ENCODE data around the gene LRSAM1. TPM values are rescaled to one million over a fixed set of nuclear protein-coding genes. Genes with fewer than 3 reads are reported as not detected.
A peak's percentile ranks its signal among the peaks of the same experiment; 100 is the strongest.

The LRSAM1 gene
- 10 to 100 TPM; 14.7 to 18.8 TPM for total RNA-seq
- 10 to 100 TPM; 35.4 to 44.5 TPM for polyA plus RNA-seq (ENCODE audit: insufficient read length in 2 of 2)
- long read RNA-seq, donor 1, partial matches to known transcripts: 0 of 4 reads
- long read RNA-seq, donor 1, other reads (novel, unspliced or antisense): 0 of 4 reads
- long read RNA-seq, donor 2, partial matches to known transcripts: 0 of 2 reads
- long read RNA-seq, donor 2, other reads (novel, unspliced or antisense): 0 of 2 reads
- long read RNA-seq, donor 3: 0 reads
- long read RNA-seq, donor 4, partial matches to known transcripts: 5 of 5 reads
- long read RNA-seq, donor 4, other reads (novel, unspliced or antisense): 0 of 5 reads

DNA sequence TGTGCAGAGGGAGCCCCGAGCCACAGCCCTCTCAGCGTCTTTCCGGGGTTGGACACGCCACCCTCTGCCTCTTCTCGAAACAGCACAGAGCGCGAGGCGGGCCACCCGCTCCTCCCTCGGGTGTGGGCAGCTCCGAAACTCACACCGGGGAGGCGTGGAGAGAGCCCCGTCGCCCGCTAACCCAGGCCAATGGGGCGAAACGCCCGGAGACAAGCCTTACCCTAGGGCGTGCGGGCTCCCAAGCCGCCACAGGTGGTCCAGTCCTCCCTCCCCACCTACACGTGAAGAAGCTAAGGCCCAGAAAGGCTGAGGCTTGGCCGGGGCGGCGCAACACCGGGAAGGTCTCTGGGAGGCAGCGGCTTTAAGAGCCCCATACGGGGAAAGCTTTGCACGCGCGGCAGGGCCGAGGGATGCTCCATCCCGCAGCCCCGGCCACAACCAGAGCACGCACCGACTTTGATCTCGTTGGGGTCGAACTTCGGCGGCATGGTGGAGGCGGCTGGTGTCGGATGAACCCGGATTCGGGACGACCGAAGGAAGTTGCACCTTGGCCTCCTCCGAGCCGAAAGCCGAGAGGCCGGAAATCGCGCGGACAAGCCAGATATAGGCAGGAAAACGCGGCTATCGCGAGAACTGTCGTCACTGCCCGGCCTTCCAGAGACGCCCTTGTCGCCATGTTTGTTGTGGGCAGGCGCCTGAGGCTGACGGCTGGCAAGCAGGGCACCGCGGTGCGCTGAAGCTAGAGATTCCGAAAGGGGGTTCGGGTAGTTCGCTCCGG is at the start of gene LRSAM1, which contains the start of gene RPL12:
LRSAM1 (plus strand) TSS at position 681 of the 778 bp plus-strand sequence. CDS start 3,018 bp downstream, outside the sequence.
RPL12 (minus strand) TSS at position 577 of the 778 bp plus-strand sequence; CDS start at position 488, 89 bp downstream.
- Histone ChIP-seq H3K36me3 (ENCODE audit: control insufficient read depth, insufficient read depth, low read length) (peaks cover 47% of the 10 kb centered on the region), H3K27ac (ENCODE audit: low read depth, low read length) (peak within 1 kb of the TSS; percentile 89), H3K9me3 (ENCODE audit: control insufficient read depth, insufficient read depth, low read length) (no peaks in the 10 kb centered on the region), H3K4me3 (ENCODE audit: low read depth, low read length) (peak within 1 kb of the TSS; percentile 96), H3K27me3 (ENCODE audit: control insufficient read depth, insufficient read depth, low read length) (no peaks in the 10 kb centered on the region), H3K4me1 (ENCODE audit: control insufficient read depth, insufficient read depth, low read length) (peaks cover 29% of the 10 kb centered on the region)
- under 1% methylated on average over 64 of the region's 71 CpGs for WGBS (ENCODE audit: insufficient coverage)
- DNase-seq (ENCODE audit: low read depth in 4 of 6, low spot score in 6 of 6): peak; percentile 96 to 99 (median 97)

DNA sequence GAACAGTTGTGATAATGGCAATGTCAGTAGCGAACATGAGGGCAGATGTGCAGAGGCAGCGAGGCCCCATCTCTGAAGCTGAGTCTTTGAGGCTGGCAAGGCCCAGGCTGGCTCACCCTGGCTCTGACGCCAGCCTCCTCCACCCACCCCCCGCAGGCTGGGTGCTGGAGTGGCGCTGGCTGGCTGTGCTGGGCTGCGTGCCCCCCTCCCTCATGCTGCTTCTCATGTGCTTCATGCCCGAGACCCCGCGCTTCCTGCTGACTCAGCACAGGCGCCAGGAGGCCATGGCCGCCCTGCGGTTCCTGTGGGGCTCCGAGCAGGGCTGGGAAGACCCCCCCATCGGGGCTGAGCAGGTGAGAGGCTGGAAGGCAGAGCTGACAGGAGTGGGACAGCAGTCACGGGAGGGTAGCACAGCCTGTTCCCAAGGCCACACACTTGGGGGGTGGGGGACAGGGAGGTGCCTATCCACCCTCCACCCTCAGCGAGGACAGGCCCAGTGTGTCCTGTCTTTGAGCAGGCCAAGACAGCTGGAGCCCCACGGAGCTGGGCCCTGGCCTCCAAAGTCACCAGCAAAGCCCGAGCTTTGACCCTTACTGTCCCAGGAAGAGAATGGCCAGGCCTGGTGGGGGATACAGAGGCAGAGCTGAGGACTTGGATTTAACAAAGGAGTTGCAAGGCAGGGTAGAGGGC is 48.8 kb upstream of the LRSAM1 start:
- H3K27me3 ChIP-seq (ENCODE audit: control insufficient read depth, insufficient read depth, low read length): no peaks in the 10 kb centered on the region
- no peak overlapping the region for H3K27ac ChIP-seq (ENCODE audit: low read depth, low read length)
- H3K9me3 ChIP-seq (ENCODE audit: control insufficient read depth, insufficient read depth, low read length): no peaks in the 10 kb centered on the region
- peaks cover 71% of the 10 kb centered on the region for H3K36me3 ChIP-seq (ENCODE audit: control insufficient read depth, insufficient read depth, low read length)
- H3K4me3 ChIP-seq (ENCODE audit: low read depth, low read length): no peak overlapping the region
- WGBS (ENCODE audit: insufficient coverage): 90% methylated on average over 12 of the region's 18 CpGs
- DNase-seq (ENCODE audit: low read depth in 4 of 6, low spot score in 6 of 6): no peak
- H3K4me1 ChIP-seq (ENCODE audit: control insufficient read depth, insufficient read depth, low read length): peaks cover 30% of the 10 kb centered on the region

DNA sequence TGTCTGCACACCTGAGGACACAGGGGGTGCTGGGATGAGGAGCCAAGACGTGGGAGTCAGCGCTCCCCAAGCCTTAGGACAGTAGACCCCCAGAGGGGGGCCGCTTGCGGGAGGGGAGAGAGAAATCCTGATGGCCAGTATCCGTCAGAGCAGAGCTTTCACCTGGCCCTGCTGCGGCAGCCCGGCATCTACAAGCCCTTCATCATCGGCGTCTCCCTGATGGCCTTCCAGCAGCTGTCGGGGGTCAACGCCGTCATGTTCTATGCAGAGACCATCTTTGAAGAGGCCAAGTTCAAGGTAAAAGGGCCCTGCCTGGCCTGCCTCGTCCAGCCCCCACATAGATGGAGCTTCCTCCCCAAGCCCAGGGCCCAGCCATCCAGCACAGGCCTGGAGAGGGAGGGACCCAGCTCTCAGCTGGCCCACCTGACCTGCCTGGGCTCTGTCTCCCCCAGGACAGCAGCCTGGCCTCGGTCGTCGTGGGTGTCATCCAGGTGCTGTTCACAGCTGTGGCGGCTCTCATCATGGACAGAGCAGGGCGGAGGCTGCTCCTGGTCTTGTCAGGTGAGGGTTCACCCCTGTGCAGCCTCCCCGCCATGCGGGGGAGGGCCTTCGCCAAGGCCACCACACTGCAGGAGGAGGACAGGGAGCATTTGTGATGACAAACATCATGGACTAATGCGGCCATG is 47.7 kb upstream of the LRSAM1 start:
- no peak overlapping the region for H3K4me3 ChIP-seq (ENCODE audit: low read depth, low read length)
- no peak overlapping the region for H3K27ac ChIP-seq (ENCODE audit: low read depth, low read length)
- H3K4me1 ChIP-seq (ENCODE audit: control insufficient read depth, insufficient read depth, low read length): peaks cover 19% of the 10 kb centered on the region
- peaks cover 77% of the 10 kb centered on the region for H3K36me3 ChIP-seq (ENCODE audit: control insufficient read depth, insufficient read depth, low read length)
- no peaks in the 10 kb centered on the region for H3K27me3 ChIP-seq (ENCODE audit: control insufficient read depth, insufficient read depth, low read length)
- H3K9me3 ChIP-seq (ENCODE audit: control insufficient read depth, insufficient read depth, low read length): no peaks in the 10 kb centered on the region
- WGBS (ENCODE audit: insufficient coverage): 93% methylated on average over 22 of the region's 22 CpGs
- DNase-seq (ENCODE audit: low read depth in 4 of 6, low spot score in 6 of 6): no peak

DNA sequence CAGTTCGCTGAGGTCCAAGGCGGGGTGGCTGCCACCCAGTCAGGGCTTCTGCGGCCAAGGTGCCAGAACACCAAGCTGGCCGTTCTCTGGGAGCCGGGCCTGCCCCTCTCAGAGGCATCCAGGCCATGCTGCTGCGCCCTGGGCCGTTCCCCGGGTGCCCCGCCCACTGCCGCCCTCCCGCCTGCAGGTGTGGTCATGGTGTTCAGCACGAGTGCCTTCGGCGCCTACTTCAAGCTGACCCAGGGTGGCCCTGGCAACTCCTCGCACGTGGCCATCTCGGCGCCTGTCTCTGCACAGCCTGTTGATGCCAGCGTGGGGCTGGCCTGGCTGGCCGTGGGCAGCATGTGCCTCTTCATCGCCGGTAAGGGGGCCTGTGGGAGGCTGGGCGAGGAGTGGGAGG is 46.7 kb upstream of the LRSAM1 start:
- H3K27ac ChIP-seq (ENCODE audit: low read depth, low read length): no peak overlapping the region
- H3K4me1 ChIP-seq (ENCODE audit: control insufficient read depth, insufficient read depth, low read length): peaks cover 10% of the 10 kb centered on the region
- no peaks in the 10 kb centered on the region for H3K9me3 ChIP-seq (ENCODE audit: control insufficient read depth, insufficient read depth, low read length)
- no peak for DNase-seq (ENCODE audit: low read depth in 4 of 6, low spot score in 6 of 6)
- no peaks in the 10 kb centered on the region for H3K27me3 ChIP-seq (ENCODE audit: control insufficient read depth, insufficient read depth, low read length)
- WGBS (ENCODE audit: insufficient coverage): 95% methylated on average over 23 of the region's 23 CpGs
- peaks cover 72% of the 10 kb centered on the region for H3K36me3 ChIP-seq (ENCODE audit: control insufficient read depth, insufficient read depth, low read length)
- H3K4me3 ChIP-seq (ENCODE audit: low read depth, low read length): no peak overlapping the region

DNA sequence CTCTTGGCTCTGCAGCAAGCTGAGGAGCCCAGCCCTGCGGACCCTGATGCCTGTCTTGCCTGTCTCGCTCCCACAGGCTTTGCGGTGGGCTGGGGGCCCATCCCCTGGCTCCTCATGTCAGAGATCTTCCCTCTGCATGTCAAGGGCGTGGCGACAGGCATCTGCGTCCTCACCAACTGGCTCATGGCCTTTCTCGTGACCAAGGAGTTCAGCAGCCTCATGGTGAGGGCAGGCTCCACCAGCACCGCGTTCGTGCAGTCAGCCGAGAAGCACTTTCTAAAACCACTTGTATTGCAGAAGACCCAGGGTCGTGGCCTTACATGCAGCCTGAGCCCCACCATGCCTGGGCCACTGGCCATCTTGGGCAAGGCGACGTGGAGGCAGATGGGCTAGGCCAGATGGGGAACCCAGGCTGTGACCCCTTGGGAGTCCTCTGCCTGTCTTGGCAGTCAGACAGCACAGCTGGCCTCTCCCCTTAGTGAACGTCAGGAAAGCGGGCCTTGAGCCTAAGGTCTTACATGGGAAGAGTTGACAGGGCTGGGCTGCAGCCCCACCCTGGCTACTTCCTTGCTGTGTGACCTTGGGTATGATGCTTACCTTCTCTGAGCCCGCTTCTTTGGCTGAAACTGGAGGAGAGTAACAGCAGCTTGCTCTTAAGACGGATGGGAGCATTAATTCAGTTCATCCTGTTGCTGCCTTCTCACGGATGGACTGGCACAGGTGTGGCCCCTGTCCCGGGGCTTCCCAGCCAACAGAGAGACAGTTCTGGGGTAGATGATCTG is 45.8 kb upstream of the LRSAM1 start:
- peaks cover 63% of the 10 kb centered on the region for H3K36me3 ChIP-seq (ENCODE audit: control insufficient read depth, insufficient read depth, low read length)
- DNase-seq (ENCODE audit: low read depth in 4 of 6, low spot score in 6 of 6): no peak
- 93% methylated on average over 19 of the region's 20 CpGs for WGBS (ENCODE audit: insufficient coverage)
- H3K9me3 ChIP-seq (ENCODE audit: control insufficient read depth, insufficient read depth, low read length): no peaks in the 10 kb centered on the region
- H3K27me3 ChIP-seq (ENCODE audit: control insufficient read depth, insufficient read depth, low read length): no peaks in the 10 kb centered on the region
- no peak overlapping the region for H3K4me3 ChIP-seq (ENCODE audit: low read depth, low read length)
- no peak overlapping the region for H3K27ac ChIP-seq (ENCODE audit: low read depth, low read length)
- peaks cover 8% of the 10 kb centered on the region for H3K4me1 ChIP-seq (ENCODE audit: control insufficient read depth, insufficient read depth, low read length)

DNA sequence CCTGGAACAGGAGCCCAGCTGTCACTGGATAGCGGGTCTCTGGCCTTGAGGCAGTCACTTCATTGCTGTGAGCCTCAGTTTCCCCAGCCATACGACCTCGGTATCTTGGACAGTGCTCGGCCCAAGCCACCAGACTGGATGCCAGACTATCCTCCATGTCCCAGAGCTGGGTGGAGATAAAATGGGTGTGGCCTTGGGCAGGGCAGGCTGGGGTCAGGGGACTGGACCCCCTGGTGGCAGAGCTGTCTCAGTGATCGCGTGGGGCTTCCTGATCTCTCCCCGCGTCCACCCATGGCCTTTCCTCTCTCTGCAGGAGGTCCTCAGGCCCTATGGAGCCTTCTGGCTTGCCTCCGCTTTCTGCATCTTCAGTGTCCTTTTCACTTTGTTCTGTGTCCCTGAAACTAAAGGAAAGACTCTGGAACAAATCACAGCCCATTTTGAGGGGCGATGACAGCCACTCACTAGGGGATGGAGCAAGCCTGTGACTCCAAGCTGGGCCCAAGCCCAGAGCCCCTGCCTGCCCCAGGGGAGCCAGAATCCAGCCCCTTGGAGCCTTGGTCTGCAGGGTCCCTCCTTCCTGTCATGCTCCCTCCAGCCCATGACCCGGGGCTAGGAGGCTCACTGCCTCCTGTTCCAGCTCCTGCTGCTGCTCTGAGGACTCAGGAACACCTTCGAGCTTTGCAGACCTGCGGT is 44.4 kb upstream of the LRSAM1 start:
- DNase-seq (ENCODE audit: low read depth in 4 of 6, low spot score in 6 of 6): no peak
- 82% methylated on average over 13 of the region's 13 CpGs for WGBS (ENCODE audit: insufficient coverage)
- Histone ChIP-seq H3K4me3 (ENCODE audit: low read depth, low read length) (no peak overlapping the region), H3K9me3 (ENCODE audit: control insufficient read depth, insufficient read depth, low read length) (no peaks in the 10 kb centered on the region), H3K27me3 (ENCODE audit: control insufficient read depth, insufficient read depth, low read length) (no peaks in the 10 kb centered on the region), H3K4me1 (ENCODE audit: control insufficient read depth, insufficient read depth, low read length) (peaks cover 8% of the 10 kb centered on the region), H3K27ac (ENCODE audit: low read depth, low read length) (no peak overlapping the region), H3K36me3 (ENCODE audit: control insufficient read depth, insufficient read depth, low read length) (peaks cover 58% of the 10 kb centered on the region)

DNA sequence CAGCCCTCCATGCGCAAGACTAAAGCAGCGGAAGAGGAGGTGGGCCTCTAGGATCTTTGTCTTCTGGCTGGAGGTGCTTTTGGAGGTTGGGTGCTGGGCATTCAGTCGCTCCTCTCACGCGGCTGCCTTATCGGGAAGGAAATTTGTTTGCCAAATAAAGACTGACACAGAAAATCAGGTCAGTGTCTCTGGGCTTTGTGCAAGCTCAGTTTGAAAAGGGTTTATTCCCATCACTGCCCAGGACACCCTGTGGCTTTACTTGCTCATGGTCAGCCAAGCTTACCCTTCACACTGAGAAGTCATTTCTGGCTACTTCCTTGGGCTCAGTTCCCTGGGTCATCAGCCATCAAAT is 43.8 kb upstream of the LRSAM1 start:
- peak in 1 of 6 donors; percentile 12 for DNase-seq (ENCODE audit: low read depth in 4 of 6, low spot score in 6 of 6)
- H3K9me3 ChIP-seq (ENCODE audit: control insufficient read depth, insufficient read depth, low read length): no peaks in the 10 kb centered on the region
- 72% methylated on average over 6 of the region's 6 CpGs for WGBS (ENCODE audit: insufficient coverage)
- H3K36me3 ChIP-seq (ENCODE audit: control insufficient read depth, insufficient read depth, low read length): peaks cover 54% of the 10 kb centered on the region
- H3K4me3 ChIP-seq (ENCODE audit: low read depth, low read length): no peak overlapping the region
- no peak overlapping the region for H3K27ac ChIP-seq (ENCODE audit: low read depth, low read length)
- no peaks in the 10 kb centered on the region for H3K27me3 ChIP-seq (ENCODE audit: control insufficient read depth, insufficient read depth, low read length)
- peaks cover 8% of the 10 kb centered on the region for H3K4me1 ChIP-seq (ENCODE audit: control insufficient read depth, insufficient read depth, low read length)

DNA sequence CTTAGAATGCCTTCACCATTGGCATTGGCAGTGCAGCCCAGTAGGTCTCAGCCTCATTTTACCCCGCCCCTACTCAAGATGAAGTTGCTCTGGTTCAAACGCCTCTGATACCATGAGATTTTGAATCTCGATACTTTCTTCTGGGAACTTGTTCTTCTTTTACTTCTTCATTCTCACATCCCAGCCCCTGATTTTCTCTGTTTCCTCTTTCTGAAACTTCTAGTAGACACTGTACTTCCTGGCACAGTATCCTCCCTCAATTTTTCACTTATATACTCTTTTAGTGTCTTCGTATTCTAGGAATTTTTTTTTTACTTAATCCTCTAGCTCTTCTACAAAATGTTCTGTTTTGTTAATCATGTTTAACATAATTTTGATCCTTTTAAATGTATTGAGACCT is 40.2 kb upstream of the LRSAM1 start:
- WGBS (ENCODE audit: insufficient coverage): 90% methylated on average over 3 of the region's 4 CpGs
- no peaks in the 10 kb centered on the region for H3K27me3 ChIP-seq (ENCODE audit: control insufficient read depth, insufficient read depth, low read length)
- peaks cover 8% of the 10 kb centered on the region for H3K4me1 ChIP-seq (ENCODE audit: control insufficient read depth, insufficient read depth, low read length)
- no peak overlapping the region for H3K4me3 ChIP-seq (ENCODE audit: low read depth, low read length)
- no peak overlapping the region for H3K27ac ChIP-seq (ENCODE audit: low read depth, low read length)
- H3K36me3 ChIP-seq (ENCODE audit: control insufficient read depth, insufficient read depth, low read length): peaks cover 20% of the 10 kb centered on the region
- no peaks in the 10 kb centered on the region for H3K9me3 ChIP-seq (ENCODE audit: control insufficient read depth, insufficient read depth, low read length)
- DNase-seq (ENCODE audit: low read depth in 4 of 6, low spot score in 6 of 6): no peak

Data from spinal cord (tissue), 10 donors.